GM23338 (cell line): Measurements from ENCODE around the gene ZBED5. TPM values are rescaled to one million over a fixed set of nuclear protein-coding genes. Genes with fewer than 3 reads are reported as not detected.

Experiments used
- ATAC-seq: fragments of 200-7000 bp; cut with Tn5 transposase; 3 replicates; pipeline ENCODE4 v1.9.1; 2020
- DNase-seq: peaks from one replicate; pipeline ENCODE4 v3.0.0-alpha.2; 2015; ENCODE audit warnings: low spot score
- H2AFZ ChIP-seq: fragments of 200-600 bp; sonication (generic); 2 replicates; pipeline ENCODE4 v1.8.0; 2016; ENCODE audit warnings: antibody characterized with exemption, mild to moderate bottlenecking, moderate library complexity
- H3F3A ChIP-seq: fragments of 200-600 bp; sonication (generic); replicated peaks from 2 replicates; pipeline ENCODE4 v1.8.0; 2017; ENCODE audit warnings: antibody characterized with exemption, mixed run types, low read depth
- H3K27ac ChIP-seq: fragments of 200-600 bp; sonication (generic); 2 replicates; pipeline ENCODE4 v1.6.1; 2016; ENCODE audit warnings: low read depth
- H3K27me3 ChIP-seq: fragments of 200-600 bp; sonication (generic); 2 replicates; pipeline ENCODE4 v1.8.0; 2016; ENCODE audit warnings: mild to moderate bottlenecking, mixed run types, moderate library complexity; ENCODE audit not compliant: insufficient read depth
- H3K36me3 ChIP-seq: fragments of 200-600 bp; sonication (generic); 2 replicates; pipeline ENCODE4 v1.8.0; 2016; ENCODE audit warnings: mild to moderate bottlenecking; ENCODE audit not compliant: insufficient read depth
- H3K4me1 ChIP-seq: fragments of 200-600 bp; sonication (generic); 2 replicates; pipeline ENCODE4 v1.8.0; 2016; ENCODE audit warnings: mild to moderate bottlenecking, moderate library complexity; ENCODE audit not compliant: insufficient read depth
- H3K4me2 ChIP-seq: fragments of 200-600 bp; sonication (generic); 2 replicates; pipeline ENCODE4 v1.7.1; 2017; ENCODE audit warnings: mixed run types
- H3K4me3 ChIP-seq: fragments of 200-600 bp; sonication (generic); 2 replicates; pipeline ENCODE4 v1.6.1; 2016; ENCODE audit warnings: mixed run types
- H3K79me2 ChIP-seq: fragments of 200-600 bp; sonication (generic); replicated peaks from 2 replicates; pipeline ENCODE4 v1.8.0; 2017; ENCODE audit warnings: mild to moderate bottlenecking; ENCODE audit not compliant: insufficient read depth
- H3K9me2 ChIP-seq: fragments of 200-600 bp; sonication (generic); 2 replicates; pipeline ENCODE4 v1.8.0; 2017; ENCODE audit not compliant: insufficient read depth
- H4K20me1 ChIP-seq: fragments of 200-600 bp; sonication (generic); replicated peaks from 2 replicates; pipeline ENCODE4 v1.8.0; 2017; ENCODE audit warnings: mild to moderate bottlenecking; ENCODE audit not compliant: insufficient read depth
- H3K27ac Mint-ChIP-seq: 2 replicates; pipeline ENCODE4 v1.8.0; 2020; ENCODE audit warnings: inconsistent platforms, mild to moderate bottlenecking, moderate library complexity, mixed read lengths
- H3K27me3 Mint-ChIP-seq: 3 replicates; pipeline ENCODE4 v1.8.0; 2022; ENCODE audit warnings: low read depth, mild to moderate bottlenecking, moderate library complexity, mixed read lengths, inconsistent platforms; ENCODE audit not compliant: insufficient read depth, poor library complexity
- H3K36me3 Mint-ChIP-seq: 3 replicates; pipeline ENCODE4 v1.8.0; 2021; ENCODE audit warnings: low read depth, mild to moderate bottlenecking, inconsistent platforms, moderate library complexity, mixed read lengths
- H3K4me1 Mint-ChIP-seq: 3 replicates; pipeline ENCODE4 v1.8.0; 2020; ENCODE audit warnings: mild to moderate bottlenecking, inconsistent platforms, mixed read lengths
- H3K4me3 Mint-ChIP-seq: 3 replicates; pipeline ENCODE4 v1.8.0; 2021; ENCODE audit warnings: moderate library complexity, mild to moderate bottlenecking, inconsistent platforms, mixed read lengths
- H3K9me3 Mint-ChIP-seq: 3 replicates; pipeline ENCODE4 v1.8.0; 2020; ENCODE audit warnings: moderate library complexity, mild to moderate bottlenecking, inconsistent platforms, mixed read lengths
- CREB1 ChIP-seq: fragments of 250-450 bp; sonication (Bioruptor Pico); IDR thresholded peaks from 2 replicates; pipeline ENCODE4 v1.5.0; 2020; ENCODE audit warnings: low read depth, mild to moderate bottlenecking, moderate library complexity
- CTCF ChIP-seq, 2 experiments: fragments of 200-600 bp in 1 of 2; sonication (generic) in 1 of 2; conservative IDR thresholded peaks; 2 replicates each; pipeline versions ENCODE4 v1.5.1 to v1.6.1; 2016 to 2017; ENCODE audit warnings: antibody characterized with exemption in 2 of 2, low read depth in 2 of 2, mild to moderate bottlenecking in 2 of 2, moderate library complexity in 1 of 2
- ETS1 ChIP-seq: IDR thresholded peaks from 2 replicates; pipeline ENCODE4 v1.6.1; 2016; ENCODE audit warnings: antibody characterized with exemption
- EZH2 ChIP-seq: fragments of 200-600 bp; sonication (generic); IDR thresholded peaks from one replicate; pipeline ENCODE4 v1.8.0; 2017; ENCODE audit warnings: antibody characterized with exemption, mild to moderate bottlenecking, low read depth; ENCODE audit not compliant: unreplicated experiment
- EZH2phosphoT487 ChIP-seq: fragments of 200-600 bp; sonication (generic); IDR thresholded peaks from one replicate; pipeline ENCODE4 v1.8.1; 2018; ENCODE audit warnings: antibody characterized with exemption; ENCODE audit not compliant: unreplicated experiment
- JUNB ChIP-seq: IDR thresholded peaks from one replicate; pipeline ENCODE4 v1.6.1; 2016; ENCODE audit warnings: antibody characterized with exemption; ENCODE audit not compliant: unreplicated experiment
- NANOG ChIP-seq: IDR thresholded peaks from 2 replicates; pipeline ENCODE4 v1.6.1; 2016; ENCODE audit warnings: antibody characterized with exemption, borderline replicate concordance
- POLR2AphosphoS5 ChIP-seq: IDR thresholded peaks from 2 replicates; pipeline ENCODE4 v1.6.1; 2016; ENCODE audit warnings: antibody characterized with exemption, low read depth
- ZNF114 ChIP-seq: fragments of 250-450 bp; sonication (Bioruptor Pico); IDR thresholded peaks from 2 replicates; pipeline ENCODE4 v1.5.0; 2020; ENCODE audit warnings: mild to moderate bottlenecking, moderate library complexity
- long read RNA-seq: library from polyadenylated mRNA; unstranded; transcript quantifications from one replicate; pipeline ENCODE4 v2.0.0, GENCODE V29; 2020; ENCODE audit not compliant: unreplicated experiment
- polyA plus RNA-seq: library from polyadenylated mRNA; unstranded; fragments of >200 nt; fragmentation: Nextera tagmentation; extraction: Ambion mirVana; gene quantifications from 2 replicates; pipeline ENCODE4 v1.2.1, GENCODE V29; 2016
- total RNA-seq: library from RNA; depleted of rRNA; stranded (reverse); fragments of >200 nt; shearing (Covaris generic); gene quantifications from 2 replicates; pipeline ENCODE4 v1.2.3, GENCODE V29; 2014; rRNA removed
- TF ChIP-seq, protein P1 (sequence below): IDR thresholded peaks from one replicate; pipeline ENCODE4 v1.6.1; 2018; ENCODE audit warnings: antibody characterized with exemption; ENCODE audit not compliant: unreplicated experiment

The ZBED5 gene
- total RNA-seq (53.9 and 54.1 TPM in 2 replicates), polyA plus RNA-seq (56.1 and 56.3 TPM in 2 replicates)
- long read RNA-seq, partial matches to known transcripts, result 1 of 8 reads
- long read RNA-seq, other reads (novel, unspliced or antisense), result 2 of 8 reads

DNA sequence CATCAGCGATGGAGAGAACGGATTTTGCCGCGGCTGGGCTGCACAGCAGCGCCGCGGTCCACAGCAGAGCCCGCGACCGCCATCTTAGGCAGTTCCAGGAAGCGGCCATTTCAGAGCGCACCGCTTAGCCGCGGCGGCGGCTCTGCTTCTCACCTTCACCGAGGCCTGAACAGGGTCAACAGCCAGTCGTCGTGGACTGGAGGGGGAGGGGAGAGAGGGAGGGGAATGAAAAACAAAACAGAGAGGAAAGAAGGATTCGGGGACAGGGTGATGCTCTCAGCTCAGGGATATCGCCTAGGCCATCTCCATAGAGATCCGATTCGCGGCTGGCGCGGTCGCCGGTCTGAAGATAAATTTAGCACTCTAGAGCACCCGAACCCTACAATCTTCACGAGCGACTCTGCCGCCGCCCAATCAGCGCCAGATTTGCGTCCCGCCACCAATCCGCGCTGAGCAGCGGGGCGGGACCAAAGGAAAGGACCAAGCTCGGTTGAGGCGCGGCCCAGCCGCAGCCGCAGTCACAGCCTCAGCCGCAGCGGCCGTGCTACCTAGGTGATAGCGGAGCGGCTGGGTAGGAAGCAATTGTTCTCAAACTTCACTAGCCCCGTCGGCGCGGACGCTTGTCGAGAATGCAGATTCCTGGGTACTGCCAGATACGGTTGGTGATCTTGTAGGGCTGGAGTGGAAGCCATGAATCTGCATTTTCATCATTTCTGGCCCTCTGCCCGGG lies at the start of gene ZBED5:
TSS of gene ZBED5 (minus strand) at position 345 of the 730 bp plus-strand sequence. CDS start 3,108 bp downstream, outside the sequence.
- 0 out of 2 replicates have a peak, but pooled peaks have one; percentile 12 for TF ChIP-seq ETS1
- no peak for TF ChIP-seq JUNB
- no peak for TF ChIP-seq NANOG
- no peak for TF ChIP-seq ZNF114 (CRISPR knock-in tag)
- TF ChIP-seq POLR2AphosphoS5, result peak; percentile 88
- TF ChIP-seq CREB1 (CRISPR knock-in tag), result peak; percentile 55; the same call in 1 of the 2 replicates
- TF ChIP-seq, protein P1, sequence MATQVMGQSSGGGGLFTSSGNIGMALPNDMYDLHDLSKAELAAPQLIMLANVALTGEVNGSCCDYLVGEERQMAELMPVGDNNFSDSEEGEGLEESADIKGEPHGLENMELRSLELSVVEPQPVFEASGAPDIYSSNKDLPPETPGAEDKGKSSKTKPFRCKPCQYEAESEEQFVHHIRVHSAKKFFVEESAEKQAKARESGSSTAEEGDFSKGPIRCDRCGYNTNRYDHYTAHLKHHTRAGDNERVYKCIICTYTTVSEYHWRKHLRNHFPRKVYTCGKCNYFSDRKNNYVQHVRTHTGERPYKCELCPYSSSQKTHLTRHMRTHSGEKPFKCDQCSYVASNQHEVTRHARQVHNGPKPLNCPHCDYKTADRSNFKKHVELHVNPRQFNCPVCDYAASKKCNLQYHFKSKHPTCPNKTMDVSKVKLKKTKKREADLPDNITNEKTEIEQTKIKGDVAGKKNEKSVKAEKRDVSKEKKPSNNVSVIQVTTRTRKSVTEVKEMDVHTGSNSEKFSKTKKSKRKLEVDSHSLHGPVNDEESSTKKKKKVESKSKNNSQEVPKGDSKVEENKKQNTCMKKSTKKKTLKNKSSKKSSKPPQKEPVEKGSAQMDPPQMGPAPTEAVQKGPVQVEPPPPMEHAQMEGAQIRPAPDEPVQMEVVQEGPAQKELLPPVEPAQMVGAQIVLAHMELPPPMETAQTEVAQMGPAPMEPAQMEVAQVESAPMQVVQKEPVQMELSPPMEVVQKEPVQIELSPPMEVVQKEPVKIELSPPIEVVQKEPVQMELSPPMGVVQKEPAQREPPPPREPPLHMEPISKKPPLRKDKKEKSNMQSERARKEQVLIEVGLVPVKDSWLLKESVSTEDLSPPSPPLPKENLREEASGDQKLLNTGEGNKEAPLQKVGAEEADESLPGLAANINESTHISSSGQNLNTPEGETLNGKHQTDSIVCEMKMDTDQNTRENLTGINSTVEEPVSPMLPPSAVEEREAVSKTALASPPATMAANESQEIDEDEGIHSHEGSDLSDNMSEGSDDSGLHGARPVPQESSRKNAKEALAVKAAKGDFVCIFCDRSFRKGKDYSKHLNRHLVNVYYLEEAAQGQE, result no peak
- TF ChIP-seq EZH2, result no peak
- DNase-seq, result peak; percentile 99
- Histone ChIP-seq H3K36me3 (peaks cover 33% of the 10 kb centered on the region), H3K4me3 (peak within 1 kb of the TSS; percentile 97), H3K27me3 (no peaks in the 10 kb centered on the region), H3K27ac (peak within 1 kb of the TSS; percentile 97), H3K4me1 (peaks cover 22% of the 10 kb centered on the region), H2AFZ (peak within 1 kb of the TSS; percentile 85), H4K20me1 (no peaks in the 10 kb centered on the region; the same call in 1 of the 2 replicates), H3K79me2 (peaks cover 46% of the 10 kb centered on the region), H3F3A (peaks cover 8% of the 10 kb centered on the region; the same call in 1 of the 2 replicates), H3K4me2 (peak within 1 kb of the TSS; percentile 84), H3K9me2 (no peaks in the 10 kb centered on the region)
- Mint-ChIP-seq H3K27ac (peak within 1 kb of the TSS; percentile 98), H3K4me1 (peaks cover 18% of the 10 kb centered on the region), H3K27me3 (peaks cover 8% of the 10 kb centered on the region), H3K4me3 (peak within 1 kb of the TSS; percentile 100), H3K9me3 (no peaks in the 10 kb centered on the region), H3K36me3 (peaks cover 36% of the 10 kb centered on the region)
- ATAC-seq, result peak; percentile 94

DNA sequence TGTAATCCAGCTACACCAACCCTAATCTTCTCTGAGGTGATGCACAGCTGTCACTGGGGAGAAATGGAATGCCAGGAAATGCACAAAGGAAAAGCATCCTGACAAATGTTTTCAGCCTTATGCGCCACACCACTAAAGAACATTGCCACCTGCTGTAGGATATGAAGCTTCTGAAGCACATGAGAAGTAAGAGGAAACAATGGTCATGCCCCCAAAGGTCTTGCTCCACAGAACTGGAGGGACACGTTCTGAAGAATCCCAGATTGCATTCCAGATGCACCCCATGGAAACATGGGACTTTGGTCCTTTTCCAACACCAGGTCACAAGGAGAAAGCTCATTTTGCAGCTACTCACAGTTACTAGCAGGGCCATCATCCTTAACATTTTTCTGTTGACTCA lies 48.7 kb upstream of the ZBED5 start:
- no peak overlapping the region for H3K4me2 ChIP-seq
- no peaks in the 10 kb centered on the region for H3F3A ChIP-seq
- DNase-seq, result no peak
- H3K9me2 ChIP-seq, result peaks cover 15% of the 10 kb centered on the region; the same call in 1 of the 2 replicates
- H3K36me3 ChIP-seq, result no peaks in the 10 kb centered on the region
- no peak overlapping the region for H2AFZ ChIP-seq
- Mint-ChIP-seq H3K36me3 (peaks cover 3% of the 10 kb centered on the region; the same call in 2 of the 3 replicates), H3K4me3 (no peak overlapping the region), H3K4me1 (peaks cover 22% of the 10 kb centered on the region), H3K9me3 (peaks cover 3% of the 10 kb centered on the region; the same call in 1 of the 3 replicates), H3K27ac (no peak overlapping the region), H3K27me3 (no peaks in the 10 kb centered on the region)
- no peak overlapping the region for H3K4me3 ChIP-seq
- no peaks in the 10 kb centered on the region for H3K27me3 ChIP-seq
- H3K79me2 ChIP-seq, result no peaks in the 10 kb centered on the region
- ATAC-seq, result no peak
- no peak overlapping the region for H3K27ac ChIP-seq
- peaks cover 12% of the 10 kb centered on the region for H3K4me1 ChIP-seq
- H4K20me1 ChIP-seq, result no peaks in the 10 kb centered on the region
- TF ChIP-seq EZH2phosphoT487 (no peak), NANOG (no peak), CREB1 (CRISPR knock-in tag) (no peak), CTCF (conservative IDR thresholded peaks at IDR 0.05; ENCODE audit: low read depth in 2 of 2) (no peak)
- TF ChIP-seq, protein P1, result no peak
